Breast epithelium (tissue), 4 donors: ENCODE data around the gene RASA4B. TPM values are rescaled to one million over a fixed set of nuclear protein-coding genes. Genes with fewer than 3 reads are reported as not detected.
A peak's percentile ranks its signal among the peaks of the same experiment; 100 is the strongest.
"Not testable (repeated sequence)": the region's sequence is repeated elsewhere in the genome, so short reads cannot be mapped to it uniquely, and the experiment has no call there.

Experiments used
- DNase-seq, 2 donors: peaks; one replicate each; pipeline ENCODE4 v3.0.0-alpha.2; 2019; ENCODE audit warnings: low spot score in 2 of 2
- H3K27ac ChIP-seq, 2 donors: fragments of 200-600 bp; sonication (generic) in 1 of 2; one replicate each; pipeline ENCODE4 v1.5.1; 2016 to 2019; ENCODE audit warnings: mild to moderate bottlenecking in 1 of 2
- H3K27me3 ChIP-seq, 2 donors: fragments of 200-600 bp; sonication (generic) in 1 of 2; one replicate each; pipeline versions ENCODE4 v1.5.1 to v1.6.0; 2017 to 2019; ENCODE audit warnings: control low read depth in 1 of 2, mild to moderate bottlenecking in 1 of 2
- H3K36me3 ChIP-seq: fragments of 200-600 bp; one replicate; pipeline ENCODE4 v1.5.1; 2019
- H3K4me1 ChIP-seq, 2 donors: fragments of 200-600 bp; sonication (generic); one replicate each; pipeline ENCODE4 v1.5.1; 2016 to 2019; ENCODE audit warnings: control low read depth in 1 of 2
- H3K4me3 ChIP-seq, 3 donors: fragments of 200-600 bp; sonication (generic); 1 replicate in 2 of 3; 2 replicates in 1 of 3; pipeline ENCODE4 v1.5.1; 2016 to 2019; ENCODE audit warnings: mild to moderate bottlenecking in 3 of 3, moderate library complexity in 2 of 3
- H3K9me3 ChIP-seq, 2 donors: fragments of 200-600 bp; sonication (generic) in 1 of 2; one replicate each; pipeline ENCODE4 v1.5.1; 2016 to 2019; ENCODE audit warnings: control low read depth in 1 of 2
- intact Hi-C: fragments of 100-400 bp; cut with DNase I; formaldehyde crosslinking; loops from one replicate; pipeline ENCODE4 v1.15.1; 2023; ENCODE audit warnings: low total_unique reads
- total RNA-seq, 3 donors: library from RNA; depleted of rRNA; stranded (reverse); fragments of >200 nt; gene quantifications; one replicate each; pipeline ENCODE4 v1.1.0, GENCODE V29; 2016

RASA4B gene
- total RNA-seq, 3 donors from 2014 or later: 3.7 to 11.1 (median 7.2) TPM

GRCh38 chr7:102498321-102498720, 19.3 kb downstream of the RASA4B start:
- not testable (repeated sequence) for DNase-seq

GRCh38 chr7:102497308-102497707, 20.3 kb downstream of the RASA4B start:
- H3K27ac ChIP-seq, H3K27me3 ChIP-seq, H3K4me1 ChIP-seq, H3K9me3 ChIP-seq, H3K36me3 ChIP-seq, H3K4me3 ChIP-seq, DNase-seq, intact Hi-C loops: not testable (repeated sequence)

More at GRCh38 chr7:102498321-102498720, 19.3 kb downstream of the RASA4B start:
- intact Hi-C loops, H3K36me3 ChIP-seq, H3K4me1 ChIP-seq, H3K27ac ChIP-seq, H3K27me3 ChIP-seq, H3K9me3 ChIP-seq, H3K4me3 ChIP-seq: not testable (repeated sequence)

- intact Hi-C loops, H3K9me3 ChIP-seq, DNase-seq, H3K4me1 ChIP-seq, H3K27ac ChIP-seq, H3K4me3 ChIP-seq, H3K27me3 ChIP-seq, H3K36me3 ChIP-seq: not testable (repeated sequence)
Measured at GRCh38 chr7:102496861-102497260, 20.7 kb downstream of the RASA4B start.

- H3K4me1 ChIP-seq, H3K9me3 ChIP-seq, DNase-seq, H3K27me3 ChIP-seq, H3K36me3 ChIP-seq, H3K4me3 ChIP-seq, H3K27ac ChIP-seq, intact Hi-C loops: not testable (repeated sequence)
Measured at GRCh38 chr7:102494473-102495149, 23.0 kb downstream of the RASA4B start.

- H3K36me3 ChIP-seq, intact Hi-C loops, H3K4me1 ChIP-seq, H3K9me3 ChIP-seq, H3K27ac ChIP-seq, H3K27me3 ChIP-seq: not testable (repeated sequence)
- peak overlapping the region in 1 of 3 donors; percentile 32 for H3K4me3 ChIP-seq
- peak in 1 of 2 donors; percentile 17 for DNase-seq
Measured at GRCh38 chr7:102494026-102494425, 23.6 kb downstream of the RASA4B start.

GRCh38 chr7:102493220-102493935, 24.2 kb downstream of the RASA4B start:
- H3K36me3 ChIP-seq, H3K4me1 ChIP-seq, H3K9me3 ChIP-seq, H3K27ac ChIP-seq, DNase-seq, H3K27me3 ChIP-seq, intact Hi-C loops, H3K4me3 ChIP-seq: not testable (repeated sequence)

- H3K36me3 ChIP-seq, H3K9me3 ChIP-seq, intact Hi-C loops, H3K4me3 ChIP-seq, H3K4me1 ChIP-seq, H3K27ac ChIP-seq, H3K27me3 ChIP-seq: not testable (repeated sequence)
- peak in 1 of 2 donors; percentile 13 for DNase-seq
Measured at GRCh38 chr7:102490529-102491075, 27.0 kb downstream of the RASA4B start.

- H3K36me3 ChIP-seq, H3K27me3 ChIP-seq, H3K27ac ChIP-seq, DNase-seq, H3K4me1 ChIP-seq, H3K4me3 ChIP-seq, intact Hi-C loops, H3K9me3 ChIP-seq: not testable (repeated sequence)
Measured at GRCh38 chr7:102484317-102484716, 33.3 kb downstream of the RASA4B start.

- H3K4me1 ChIP-seq, H3K36me3 ChIP-seq, H3K27me3 ChIP-seq, intact Hi-C loops, H3K4me3 ChIP-seq, H3K27ac ChIP-seq, H3K9me3 ChIP-seq: not testable (repeated sequence)
- DNase-seq: peak in 1 of 2 donors; percentile 14
Measured at GRCh38 chr7:102481962-102482361, 35.6 kb downstream of the RASA4B start.
